Stimulated activated CD8-positive, alpha-beta memory T cell treated with anti-CD3 and anti-CD28 coated beads, Interleukin-4, amount 100 ng/mL, for 4 hours (primary cell): Measurements from ENCODE around the gene SYT2.

Source experiments
- DNase-seq, 2 donors: peaks; one replicate each; pipeline ENCODE4 v3.0.0-alpha.2; 2020; ENCODE audit warnings: low read depth in 2 of 2, low spot score in 1 of 2

Gene SYT2

GRCh38 chr1:202706851-202707250 lies 3.4 kb downstream of the SYT2 start:
- no peak for DNase-seq

- no peak for DNase-seq
These were observed 5.7 kb downstream of the SYT2 start for GRCh38 chr1:202704601-202705000.

GRCh38 chr1:202703191-202703590 lies 7.1 kb downstream of the SYT2 start:
- DNase-seq = no peak

GRCh38 chr1:202702088-202702487 lies 8.2 kb downstream of the SYT2 start:
- no peak for DNase-seq

- no peak for DNase-seq
These were observed 9.1 kb downstream of the SYT2 start for GRCh38 chr1:202701200-202701599.

GRCh38 chr1:202700061-202700460 lies 10.2 kb downstream of the SYT2 start:
- no peak for DNase-seq

- DNase-seq = no peak
These were observed 12.0 kb downstream of the SYT2 start for GRCh38 chr1:202698276-202698675.

- no peak for DNase-seq
These were observed 13.2 kb downstream of the SYT2 start for GRCh38 chr1:202697038-202697437.

GRCh38 chr1:202694314-202694713 lies 15.9 kb downstream of the SYT2 start:
- no peak for DNase-seq

- peak; percentile 8 to 40 for DNase-seq
These were observed 17.2 kb downstream of the SYT2 start for GRCh38 chr1:202692959-202693555.

GRCh38 chr1:202691816-202692215 lies 18.4 kb downstream of the SYT2 start:
- DNase-seq = no peak

GRCh38 chr1:202689493-202690342 lies 20.5 kb downstream of the SYT2 start:
- no peak for DNase-seq

- DNase-seq = no peak
These were observed 21.2 kb downstream of the SYT2 start for GRCh38 chr1:202689082-202689481.

GRCh38 chr1:202688401-202688800 lies 21.9 kb downstream of the SYT2 start:
- no peak for DNase-seq

GRCh38 chr1:202687798-202688197 lies 22.5 kb downstream of the SYT2 start:
- no peak for DNase-seq

- no peak for DNase-seq
These were observed 22.9 kb downstream of the SYT2 start for GRCh38 chr1:202687370-202687769.

GRCh38 chr1:202685641-202686040 lies 24.6 kb downstream of the SYT2 start:
- DNase-seq = no peak

- DNase-seq = no peak
These were observed 25.5 kb downstream of the SYT2 start for GRCh38 chr1:202684716-202685115.

GRCh38 chr1:202683029-202683428 lies 27.2 kb downstream of the SYT2 start:
- DNase-seq = no peak

GRCh38 chr1:202682477-202682876 lies 27.8 kb downstream of the SYT2 start:
- no peak for DNase-seq

- DNase-seq = no peak
These were observed 28.4 kb downstream of the SYT2 start for GRCh38 chr1:202681736-202682420.
